Astrocyte of the hippocampus (primary cell): ENCODE results near the gene CD33.

Source experiments
- DNase-seq: peaks from one replicate; pipeline ENCODE4 v3.0.0; 2011; ENCODE audit warnings: low read depth, low spot score

The CD33 gene

DNA sequence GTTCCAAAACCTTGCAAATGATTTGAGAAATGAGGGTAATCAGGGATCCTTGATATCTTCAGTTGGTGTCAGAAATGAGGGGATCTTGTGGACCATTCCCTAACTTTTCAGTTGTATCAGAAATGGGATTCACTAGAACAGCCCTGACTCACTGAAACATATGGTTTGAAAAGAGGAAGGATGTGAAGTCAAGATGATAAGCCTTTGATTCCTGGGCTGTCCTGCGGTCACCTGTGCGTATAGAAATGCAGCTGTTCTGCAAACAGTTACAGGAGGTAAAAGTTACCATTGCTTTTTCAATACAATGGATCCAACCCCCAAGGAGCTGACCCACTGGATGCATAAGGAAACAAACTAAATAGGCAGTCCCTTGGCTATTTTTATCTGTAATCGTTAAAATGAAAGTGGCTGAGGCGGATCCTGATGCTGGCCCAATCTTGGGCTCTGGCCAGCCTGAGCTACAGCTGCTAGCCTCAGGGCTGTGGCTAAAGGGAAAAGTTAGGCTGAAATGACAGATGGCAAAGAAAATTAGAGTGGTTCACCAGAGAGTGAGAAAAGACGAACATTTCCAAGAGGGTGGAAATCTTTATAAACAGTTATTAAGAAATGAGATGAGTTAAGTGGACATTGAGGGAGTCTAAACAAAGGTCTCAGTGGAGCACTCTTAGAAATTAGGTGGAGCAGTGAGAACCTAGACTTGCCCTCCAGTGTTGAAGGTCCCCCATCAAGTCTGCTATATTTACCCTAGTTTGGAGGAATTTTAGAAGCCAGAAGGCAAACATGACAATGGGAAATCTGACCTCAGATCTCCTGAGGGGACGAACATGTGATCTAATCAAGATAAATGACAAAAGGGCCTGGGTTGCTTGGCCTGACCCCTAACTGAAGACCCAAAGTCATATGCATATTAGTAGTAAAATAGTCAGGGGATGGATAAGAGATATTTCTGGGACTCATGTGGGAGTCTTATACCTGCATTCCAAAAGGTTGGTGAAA is 33.6 kb downstream of the CD33 start:
- DNase-seq = no peak

DNA sequence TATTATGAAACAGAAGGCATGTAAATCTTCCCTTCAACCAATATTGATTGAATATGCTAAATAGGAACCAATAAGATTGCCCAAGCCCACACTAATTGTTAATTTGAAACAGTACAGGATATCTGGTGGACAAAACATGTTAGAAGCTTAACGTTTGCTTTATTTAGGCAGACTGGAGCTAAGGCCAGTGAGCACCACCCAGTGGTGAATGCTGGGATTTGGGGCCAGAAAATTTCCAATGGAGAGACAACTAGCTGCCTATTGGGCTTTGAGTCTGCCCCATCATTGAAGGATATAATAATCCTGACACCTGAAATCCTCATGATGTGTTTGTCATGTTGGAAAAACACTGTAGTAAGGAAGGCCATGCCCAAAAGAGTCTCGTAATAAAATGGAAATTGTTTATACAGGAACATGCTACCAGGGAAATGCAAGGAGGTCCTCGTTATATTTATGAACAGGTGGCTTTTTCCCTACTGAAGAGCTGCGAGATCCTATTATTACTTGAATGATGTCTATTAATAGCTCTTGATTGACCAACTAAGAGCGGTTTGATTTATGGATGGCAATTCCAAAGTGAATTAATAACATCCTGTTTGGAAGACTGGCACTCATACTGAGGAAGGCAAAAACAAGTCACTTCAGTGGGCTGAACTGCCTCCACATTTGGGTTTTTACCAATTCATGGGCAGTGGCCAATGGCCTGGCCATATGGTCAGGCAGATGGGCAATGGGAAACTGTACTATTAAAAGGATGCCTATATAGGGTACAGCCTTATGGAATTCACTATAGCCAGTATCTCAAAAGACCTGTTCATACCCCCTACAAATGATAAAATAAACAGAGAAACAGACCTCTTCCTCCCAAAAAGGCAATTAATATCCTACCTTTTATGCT is 34.7 kb downstream of the CD33 start:
- DNase-seq = peak; percentile 33

DNA sequence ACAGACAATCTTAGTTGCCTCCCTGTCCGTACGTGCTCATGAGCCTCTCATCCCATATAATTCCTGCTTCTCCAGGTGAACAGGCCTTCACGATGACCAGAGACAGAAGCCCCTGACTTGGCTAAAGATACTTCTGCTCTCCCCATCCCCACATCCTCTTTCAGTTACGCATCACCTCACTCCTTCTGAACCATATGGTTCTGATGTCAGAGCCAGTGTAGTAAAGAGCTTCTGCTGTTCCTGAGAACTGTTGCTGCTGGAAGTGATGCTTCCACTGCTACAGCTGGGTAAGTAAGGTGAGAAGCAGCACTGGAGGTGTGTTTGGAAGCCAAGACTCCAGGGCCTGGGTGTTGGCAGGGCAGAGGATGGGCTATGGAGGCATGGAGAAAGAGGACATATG is 38.9 kb downstream of the CD33 start:
- no peak for DNase-seq

DNA sequence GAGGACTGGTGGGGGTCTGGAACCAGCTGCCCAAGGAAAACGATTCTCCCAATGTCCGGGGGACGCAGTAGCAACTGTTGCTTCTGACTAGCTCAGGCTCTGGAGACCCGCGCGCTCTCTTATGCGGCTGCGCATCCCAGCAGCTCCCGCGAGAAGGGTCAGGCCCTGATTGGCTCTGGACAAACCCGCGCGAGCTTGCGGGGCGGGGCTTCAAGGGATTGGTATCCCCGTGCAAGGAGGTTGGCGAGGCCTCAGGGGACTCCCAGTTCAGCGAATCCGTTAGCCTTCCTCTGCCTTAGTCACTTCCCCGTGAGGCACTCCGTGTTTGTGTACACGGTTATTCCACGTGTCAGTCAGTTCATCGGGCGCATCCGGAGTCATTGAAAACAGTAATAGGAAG is 46.2 kb downstream of the CD33 start:
- no peak for DNase-seq

DNA sequence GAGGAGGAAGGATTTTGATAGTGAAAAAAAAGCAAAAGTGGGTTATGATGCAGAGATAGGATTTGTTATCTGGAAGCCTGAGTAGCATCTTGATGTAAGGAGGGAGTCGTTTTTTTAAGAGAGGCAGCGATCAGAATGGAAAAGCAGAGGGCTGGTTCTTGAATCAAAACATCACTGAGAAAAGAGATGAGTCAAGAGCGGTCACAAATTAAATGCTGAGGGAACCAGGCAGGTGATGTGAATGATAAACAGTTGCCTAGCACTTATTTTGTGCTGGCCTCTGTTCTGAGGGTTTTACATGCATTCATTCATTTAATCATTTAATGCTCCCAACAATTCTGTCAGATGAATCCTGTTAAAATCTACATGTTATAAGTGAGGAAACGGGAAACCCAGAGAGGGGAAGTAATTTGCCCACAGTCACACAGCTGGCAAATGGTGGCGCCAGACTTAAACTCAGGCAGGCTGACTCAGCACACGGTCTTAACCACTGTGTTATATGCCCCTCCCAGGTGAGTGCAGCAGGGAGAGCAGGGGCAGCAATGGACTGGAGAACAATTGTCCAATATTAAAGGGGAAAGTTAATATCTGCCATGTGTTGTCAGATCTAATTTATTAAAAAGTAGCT is 47.4 kb downstream of the CD33 start:
- no peak for DNase-seq

DNA sequence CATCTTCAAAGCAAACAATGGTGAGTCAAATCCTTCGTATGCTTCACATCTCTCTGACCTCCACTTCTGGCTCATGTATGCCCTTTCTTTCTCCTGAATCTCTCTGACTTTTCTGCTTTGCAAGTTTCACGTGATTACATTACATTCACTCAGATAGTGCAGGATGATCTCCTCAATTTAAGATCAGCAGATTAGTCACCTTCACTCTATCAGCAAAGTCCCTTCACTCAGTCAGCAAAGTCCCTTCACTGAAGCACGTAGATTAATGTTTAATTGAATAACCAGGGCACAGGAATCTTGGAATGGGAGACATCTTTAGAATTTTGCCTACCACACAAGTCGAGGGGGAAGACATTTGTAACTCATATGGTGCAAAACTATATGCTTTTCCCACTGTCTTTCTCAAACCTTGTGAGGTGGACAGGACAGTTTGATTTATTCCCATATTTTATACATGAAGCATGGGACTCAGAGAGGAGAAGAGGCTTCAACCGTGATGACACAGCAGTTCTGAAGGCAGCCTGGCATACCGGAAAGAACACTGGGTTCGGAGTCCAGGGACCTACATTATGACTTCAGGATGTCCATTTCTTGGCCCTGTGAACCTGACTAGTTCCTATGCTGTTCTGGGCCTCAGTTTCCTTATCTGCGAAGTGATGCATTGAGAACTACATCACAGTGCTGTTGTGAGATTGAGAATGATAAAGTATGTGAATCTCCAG is 49.3 kb downstream of the CD33 start:
- DNase-seq = no peak

DNA sequence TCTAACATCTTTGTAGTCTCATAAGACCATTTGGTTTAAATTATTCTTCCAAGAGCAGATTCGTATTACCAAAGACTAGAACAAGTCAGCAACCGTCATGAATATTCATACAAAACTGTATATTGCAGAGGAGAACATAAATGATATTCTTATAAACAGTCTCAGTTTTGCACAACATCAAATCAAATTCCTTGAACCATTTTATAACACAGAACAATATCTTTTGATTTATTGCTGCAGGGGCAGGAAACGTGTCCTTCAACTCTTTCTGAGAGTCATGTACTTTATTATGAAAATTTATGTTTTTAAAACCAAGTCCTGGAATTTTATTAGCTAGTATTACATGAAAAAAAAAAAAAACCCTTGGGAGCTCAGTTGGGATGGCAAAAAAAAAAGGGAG is 52.2 kb downstream of the CD33 start:
- no peak for DNase-seq

DNA sequence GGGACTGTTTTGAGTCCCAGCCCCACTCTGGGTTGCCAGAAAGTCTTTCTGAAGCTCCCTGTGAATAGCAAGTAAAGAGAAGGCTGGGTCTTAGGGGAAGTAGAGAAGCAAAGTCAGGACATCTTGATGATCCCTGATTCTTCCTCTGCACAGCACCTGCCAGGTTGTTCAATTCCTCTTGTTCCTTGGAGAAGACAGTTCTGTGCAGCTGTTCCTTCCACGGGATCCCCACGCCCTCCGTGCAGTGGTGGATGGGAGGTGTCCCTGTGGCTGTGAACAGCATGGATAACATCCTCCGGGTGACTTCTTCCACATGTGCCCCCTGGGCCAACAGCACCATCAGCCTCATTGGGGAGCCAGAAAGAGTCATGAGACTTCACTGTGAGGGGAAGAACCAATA is 57.5 kb downstream of the CD33 start:
- no peak for DNase-seq

DNA sequence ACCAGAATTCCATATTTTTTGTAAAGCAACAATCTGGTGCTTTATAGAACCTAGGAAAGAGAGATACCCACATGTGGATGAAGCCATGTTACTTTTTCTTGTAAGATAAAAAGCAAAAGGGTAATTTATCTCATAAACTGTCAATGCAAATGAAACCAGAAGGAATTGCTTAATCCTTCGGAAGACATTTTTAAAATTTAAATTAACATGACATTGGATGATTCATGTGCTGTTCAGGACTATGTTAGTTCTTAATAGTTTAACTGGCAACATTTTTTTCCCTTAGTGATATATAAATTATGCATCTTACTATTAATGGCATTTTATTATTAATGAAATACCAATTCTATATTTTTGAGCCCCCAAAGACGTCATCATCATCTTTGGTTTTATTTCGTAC is 60.8 kb downstream of the CD33 start:
- no peak for DNase-seq
